GM23338 (cell line): ENCODE results near the gene MKX. TPM values are rescaled to one million over a fixed set of nuclear protein-coding genes. Genes with fewer than 3 reads are reported as not detected.

Experiments used
- ATAC-seq: fragments of 200-7000 bp; cut with Tn5 transposase; 3 replicates; pipeline ENCODE4 v1.9.1; 2020
- DNase-seq: peaks from one replicate; pipeline ENCODE4 v3.0.0-alpha.2; 2015; ENCODE audit warnings: low spot score
- H2AFZ ChIP-seq: fragments of 200-600 bp; sonication (generic); 2 replicates; pipeline ENCODE4 v1.8.0; 2016; ENCODE audit warnings: antibody characterized with exemption, mild to moderate bottlenecking, moderate library complexity
- H3F3A ChIP-seq: fragments of 200-600 bp; sonication (generic); replicated peaks from 2 replicates; pipeline ENCODE4 v1.8.0; 2017; ENCODE audit warnings: antibody characterized with exemption, mixed run types, low read depth
- H3K27ac ChIP-seq: fragments of 200-600 bp; sonication (generic); 2 replicates; pipeline ENCODE4 v1.6.1; 2016; ENCODE audit warnings: low read depth
- H3K27me3 ChIP-seq: fragments of 200-600 bp; sonication (generic); 2 replicates; pipeline ENCODE4 v1.8.0; 2016; ENCODE audit warnings: mild to moderate bottlenecking, mixed run types, moderate library complexity; ENCODE audit not compliant: insufficient read depth
- H3K36me3 ChIP-seq: fragments of 200-600 bp; sonication (generic); 2 replicates; pipeline ENCODE4 v1.8.0; 2016; ENCODE audit warnings: mild to moderate bottlenecking; ENCODE audit not compliant: insufficient read depth
- H3K4me1 ChIP-seq: fragments of 200-600 bp; sonication (generic); 2 replicates; pipeline ENCODE4 v1.8.0; 2016; ENCODE audit warnings: mild to moderate bottlenecking, moderate library complexity; ENCODE audit not compliant: insufficient read depth
- H3K4me2 ChIP-seq: fragments of 200-600 bp; sonication (generic); 2 replicates; pipeline ENCODE4 v1.7.1; 2017; ENCODE audit warnings: mixed run types
- H3K4me3 ChIP-seq: fragments of 200-600 bp; sonication (generic); 2 replicates; pipeline ENCODE4 v1.6.1; 2016; ENCODE audit warnings: mixed run types
- H3K79me2 ChIP-seq: fragments of 200-600 bp; sonication (generic); replicated peaks from 2 replicates; pipeline ENCODE4 v1.8.0; 2017; ENCODE audit warnings: mild to moderate bottlenecking; ENCODE audit not compliant: insufficient read depth
- H3K9me2 ChIP-seq: fragments of 200-600 bp; sonication (generic); 2 replicates; pipeline ENCODE4 v1.8.0; 2017; ENCODE audit not compliant: insufficient read depth
- H4K20me1 ChIP-seq: fragments of 200-600 bp; sonication (generic); replicated peaks from 2 replicates; pipeline ENCODE4 v1.8.0; 2017; ENCODE audit warnings: mild to moderate bottlenecking; ENCODE audit not compliant: insufficient read depth
- H3K27ac Mint-ChIP-seq: 2 replicates; pipeline ENCODE4 v1.8.0; 2020; ENCODE audit warnings: inconsistent platforms, mild to moderate bottlenecking, moderate library complexity, mixed read lengths
- H3K27me3 Mint-ChIP-seq: 3 replicates; pipeline ENCODE4 v1.8.0; 2022; ENCODE audit warnings: low read depth, mild to moderate bottlenecking, moderate library complexity, mixed read lengths, inconsistent platforms; ENCODE audit not compliant: insufficient read depth, poor library complexity
- H3K36me3 Mint-ChIP-seq: 3 replicates; pipeline ENCODE4 v1.8.0; 2021; ENCODE audit warnings: low read depth, mild to moderate bottlenecking, inconsistent platforms, moderate library complexity, mixed read lengths
- H3K4me1 Mint-ChIP-seq: 3 replicates; pipeline ENCODE4 v1.8.0; 2020; ENCODE audit warnings: mild to moderate bottlenecking, inconsistent platforms, mixed read lengths
- H3K4me3 Mint-ChIP-seq: 3 replicates; pipeline ENCODE4 v1.8.0; 2021; ENCODE audit warnings: moderate library complexity, mild to moderate bottlenecking, inconsistent platforms, mixed read lengths
- H3K9me3 Mint-ChIP-seq: 3 replicates; pipeline ENCODE4 v1.8.0; 2020; ENCODE audit warnings: moderate library complexity, mild to moderate bottlenecking, inconsistent platforms, mixed read lengths
- CREB1 ChIP-seq: fragments of 250-450 bp; sonication (Bioruptor Pico); IDR thresholded peaks from 2 replicates; pipeline ENCODE4 v1.5.0; 2020; ENCODE audit warnings: low read depth, mild to moderate bottlenecking, moderate library complexity
- EZH2 ChIP-seq: fragments of 200-600 bp; sonication (generic); IDR thresholded peaks from one replicate; pipeline ENCODE4 v1.8.0; 2017; ENCODE audit warnings: antibody characterized with exemption, mild to moderate bottlenecking, low read depth; ENCODE audit not compliant: unreplicated experiment
- EZH2phosphoT487 ChIP-seq: fragments of 200-600 bp; sonication (generic); IDR thresholded peaks from one replicate; pipeline ENCODE4 v1.8.1; 2018; ENCODE audit warnings: antibody characterized with exemption; ENCODE audit not compliant: unreplicated experiment
- JUNB ChIP-seq: IDR thresholded peaks from one replicate; pipeline ENCODE4 v1.6.1; 2016; ENCODE audit warnings: antibody characterized with exemption; ENCODE audit not compliant: unreplicated experiment
- NANOG ChIP-seq: IDR thresholded peaks from 2 replicates; pipeline ENCODE4 v1.6.1; 2016; ENCODE audit warnings: antibody characterized with exemption, borderline replicate concordance
- POLR2AphosphoS5 ChIP-seq: IDR thresholded peaks from 2 replicates; pipeline ENCODE4 v1.6.1; 2016; ENCODE audit warnings: antibody characterized with exemption, low read depth
- STAT1 ChIP-seq: IDR thresholded peaks from one replicate; pipeline ENCODE4 v1.6.1; 2016; ENCODE audit warnings: antibody characterized with exemption; ENCODE audit not compliant: unreplicated experiment
- ZNF114 ChIP-seq: fragments of 250-450 bp; sonication (Bioruptor Pico); IDR thresholded peaks from 2 replicates; pipeline ENCODE4 v1.5.0; 2020; ENCODE audit warnings: mild to moderate bottlenecking, moderate library complexity
- ZNF331 ChIP-seq: fragments of 250-450 bp; sonication (Bioruptor Pico); IDR thresholded peaks from 2 replicates; pipeline ENCODE4 v1.5.0; 2020; ENCODE audit warnings: low read depth, mild to moderate bottlenecking, moderate library complexity
- polyA plus RNA-seq: library from polyadenylated mRNA; unstranded; fragments of >200 nt; fragmentation: Nextera tagmentation; extraction: Ambion mirVana; gene quantifications from 2 replicates; pipeline ENCODE4 v1.2.1, GENCODE V29; 2016
- total RNA-seq: library from RNA; depleted of rRNA; stranded (reverse); fragments of >200 nt; shearing (Covaris generic); gene quantifications from 2 replicates; pipeline ENCODE4 v1.2.3, GENCODE V29; 2014
- TF ChIP-seq, protein P1 (sequence below): IDR thresholded peaks from one replicate; pipeline ENCODE4 v1.6.1; 2018; ENCODE audit warnings: antibody characterized with exemption; ENCODE audit not compliant: unreplicated experiment
- TF ChIP-seq, protein P2 (sequence below): fragments of 250-450 bp; sonication (Bioruptor Pico); IDR thresholded peaks from 2 replicates; pipeline ENCODE4 v1.5.0; 2020; ENCODE audit warnings: mild to moderate bottlenecking, moderate library complexity
- TF ChIP-seq, protein P3 (sequence below), 2 experiments: fragments of 200-600 bp in 1 of 2; sonication (generic) in 1 of 2; conservative IDR thresholded peaks; 2 replicates each; pipeline versions ENCODE4 v1.5.1 to v1.6.1; 2016 to 2017; ENCODE audit warnings: antibody characterized with exemption in 2 of 2, low read depth in 2 of 2, mild to moderate bottlenecking in 2 of 2, moderate library complexity in 1 of 2
- TF ChIP-seq, protein P4 (sequence below): IDR thresholded peaks from 2 replicates; pipeline ENCODE4 v1.6.1; 2016; ENCODE audit warnings: antibody characterized with exemption

The MKX gene
- total and polyA plus RNA-seq, 2 experiments from 2014 or later, result 0.66 to 0.97 TPM

DNA sequence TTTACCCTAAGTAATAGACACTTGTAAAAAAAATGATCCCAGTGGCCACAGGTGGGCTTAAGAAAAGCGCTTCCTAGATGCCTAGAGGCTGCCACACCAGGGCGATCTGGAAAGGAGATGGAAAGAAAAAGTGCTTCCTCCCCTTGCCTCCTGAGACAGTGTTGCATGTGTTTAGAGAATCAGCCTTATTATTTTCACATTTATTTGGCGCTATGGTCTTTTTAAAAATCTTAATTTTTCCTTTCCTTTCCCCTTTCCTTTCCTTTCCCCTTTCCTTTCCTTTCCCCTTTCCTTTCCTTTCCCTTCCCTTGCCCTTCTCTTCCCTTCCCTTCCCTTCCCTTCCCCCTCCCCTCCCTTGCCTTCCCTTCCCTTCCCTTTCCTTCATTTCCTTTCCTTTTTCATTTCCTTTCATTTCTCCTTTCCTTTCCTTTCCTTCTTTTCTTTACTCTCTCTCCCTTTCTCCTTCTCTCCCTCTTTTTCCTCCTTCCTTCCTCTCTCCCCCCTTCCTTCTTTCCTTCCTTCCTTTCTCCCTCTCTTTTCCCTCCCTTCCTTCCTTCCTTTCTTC, 7.1 kb upstream of the MKX start:
- no peaks in the 10 kb centered on the region for H3K9me2 ChIP-seq
- ATAC-seq (no peak), DNase-seq (no peak)
- TF ChIP-seq CREB1 (CRISPR knock-in tag) (no peak), NANOG (no peak), JUNB (no peak), ZNF114 (no peak), EZH2phosphoT487 (no peak), ZNF331 (CRISPR knock-in tag) (no peak), STAT1 (no peak), EZH2 (no peak), POLR2AphosphoS5 (no peak)
- TF ChIP-seq, protein P1, sequence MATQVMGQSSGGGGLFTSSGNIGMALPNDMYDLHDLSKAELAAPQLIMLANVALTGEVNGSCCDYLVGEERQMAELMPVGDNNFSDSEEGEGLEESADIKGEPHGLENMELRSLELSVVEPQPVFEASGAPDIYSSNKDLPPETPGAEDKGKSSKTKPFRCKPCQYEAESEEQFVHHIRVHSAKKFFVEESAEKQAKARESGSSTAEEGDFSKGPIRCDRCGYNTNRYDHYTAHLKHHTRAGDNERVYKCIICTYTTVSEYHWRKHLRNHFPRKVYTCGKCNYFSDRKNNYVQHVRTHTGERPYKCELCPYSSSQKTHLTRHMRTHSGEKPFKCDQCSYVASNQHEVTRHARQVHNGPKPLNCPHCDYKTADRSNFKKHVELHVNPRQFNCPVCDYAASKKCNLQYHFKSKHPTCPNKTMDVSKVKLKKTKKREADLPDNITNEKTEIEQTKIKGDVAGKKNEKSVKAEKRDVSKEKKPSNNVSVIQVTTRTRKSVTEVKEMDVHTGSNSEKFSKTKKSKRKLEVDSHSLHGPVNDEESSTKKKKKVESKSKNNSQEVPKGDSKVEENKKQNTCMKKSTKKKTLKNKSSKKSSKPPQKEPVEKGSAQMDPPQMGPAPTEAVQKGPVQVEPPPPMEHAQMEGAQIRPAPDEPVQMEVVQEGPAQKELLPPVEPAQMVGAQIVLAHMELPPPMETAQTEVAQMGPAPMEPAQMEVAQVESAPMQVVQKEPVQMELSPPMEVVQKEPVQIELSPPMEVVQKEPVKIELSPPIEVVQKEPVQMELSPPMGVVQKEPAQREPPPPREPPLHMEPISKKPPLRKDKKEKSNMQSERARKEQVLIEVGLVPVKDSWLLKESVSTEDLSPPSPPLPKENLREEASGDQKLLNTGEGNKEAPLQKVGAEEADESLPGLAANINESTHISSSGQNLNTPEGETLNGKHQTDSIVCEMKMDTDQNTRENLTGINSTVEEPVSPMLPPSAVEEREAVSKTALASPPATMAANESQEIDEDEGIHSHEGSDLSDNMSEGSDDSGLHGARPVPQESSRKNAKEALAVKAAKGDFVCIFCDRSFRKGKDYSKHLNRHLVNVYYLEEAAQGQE, result no peak
- TF ChIP-seq, protein P2, sequence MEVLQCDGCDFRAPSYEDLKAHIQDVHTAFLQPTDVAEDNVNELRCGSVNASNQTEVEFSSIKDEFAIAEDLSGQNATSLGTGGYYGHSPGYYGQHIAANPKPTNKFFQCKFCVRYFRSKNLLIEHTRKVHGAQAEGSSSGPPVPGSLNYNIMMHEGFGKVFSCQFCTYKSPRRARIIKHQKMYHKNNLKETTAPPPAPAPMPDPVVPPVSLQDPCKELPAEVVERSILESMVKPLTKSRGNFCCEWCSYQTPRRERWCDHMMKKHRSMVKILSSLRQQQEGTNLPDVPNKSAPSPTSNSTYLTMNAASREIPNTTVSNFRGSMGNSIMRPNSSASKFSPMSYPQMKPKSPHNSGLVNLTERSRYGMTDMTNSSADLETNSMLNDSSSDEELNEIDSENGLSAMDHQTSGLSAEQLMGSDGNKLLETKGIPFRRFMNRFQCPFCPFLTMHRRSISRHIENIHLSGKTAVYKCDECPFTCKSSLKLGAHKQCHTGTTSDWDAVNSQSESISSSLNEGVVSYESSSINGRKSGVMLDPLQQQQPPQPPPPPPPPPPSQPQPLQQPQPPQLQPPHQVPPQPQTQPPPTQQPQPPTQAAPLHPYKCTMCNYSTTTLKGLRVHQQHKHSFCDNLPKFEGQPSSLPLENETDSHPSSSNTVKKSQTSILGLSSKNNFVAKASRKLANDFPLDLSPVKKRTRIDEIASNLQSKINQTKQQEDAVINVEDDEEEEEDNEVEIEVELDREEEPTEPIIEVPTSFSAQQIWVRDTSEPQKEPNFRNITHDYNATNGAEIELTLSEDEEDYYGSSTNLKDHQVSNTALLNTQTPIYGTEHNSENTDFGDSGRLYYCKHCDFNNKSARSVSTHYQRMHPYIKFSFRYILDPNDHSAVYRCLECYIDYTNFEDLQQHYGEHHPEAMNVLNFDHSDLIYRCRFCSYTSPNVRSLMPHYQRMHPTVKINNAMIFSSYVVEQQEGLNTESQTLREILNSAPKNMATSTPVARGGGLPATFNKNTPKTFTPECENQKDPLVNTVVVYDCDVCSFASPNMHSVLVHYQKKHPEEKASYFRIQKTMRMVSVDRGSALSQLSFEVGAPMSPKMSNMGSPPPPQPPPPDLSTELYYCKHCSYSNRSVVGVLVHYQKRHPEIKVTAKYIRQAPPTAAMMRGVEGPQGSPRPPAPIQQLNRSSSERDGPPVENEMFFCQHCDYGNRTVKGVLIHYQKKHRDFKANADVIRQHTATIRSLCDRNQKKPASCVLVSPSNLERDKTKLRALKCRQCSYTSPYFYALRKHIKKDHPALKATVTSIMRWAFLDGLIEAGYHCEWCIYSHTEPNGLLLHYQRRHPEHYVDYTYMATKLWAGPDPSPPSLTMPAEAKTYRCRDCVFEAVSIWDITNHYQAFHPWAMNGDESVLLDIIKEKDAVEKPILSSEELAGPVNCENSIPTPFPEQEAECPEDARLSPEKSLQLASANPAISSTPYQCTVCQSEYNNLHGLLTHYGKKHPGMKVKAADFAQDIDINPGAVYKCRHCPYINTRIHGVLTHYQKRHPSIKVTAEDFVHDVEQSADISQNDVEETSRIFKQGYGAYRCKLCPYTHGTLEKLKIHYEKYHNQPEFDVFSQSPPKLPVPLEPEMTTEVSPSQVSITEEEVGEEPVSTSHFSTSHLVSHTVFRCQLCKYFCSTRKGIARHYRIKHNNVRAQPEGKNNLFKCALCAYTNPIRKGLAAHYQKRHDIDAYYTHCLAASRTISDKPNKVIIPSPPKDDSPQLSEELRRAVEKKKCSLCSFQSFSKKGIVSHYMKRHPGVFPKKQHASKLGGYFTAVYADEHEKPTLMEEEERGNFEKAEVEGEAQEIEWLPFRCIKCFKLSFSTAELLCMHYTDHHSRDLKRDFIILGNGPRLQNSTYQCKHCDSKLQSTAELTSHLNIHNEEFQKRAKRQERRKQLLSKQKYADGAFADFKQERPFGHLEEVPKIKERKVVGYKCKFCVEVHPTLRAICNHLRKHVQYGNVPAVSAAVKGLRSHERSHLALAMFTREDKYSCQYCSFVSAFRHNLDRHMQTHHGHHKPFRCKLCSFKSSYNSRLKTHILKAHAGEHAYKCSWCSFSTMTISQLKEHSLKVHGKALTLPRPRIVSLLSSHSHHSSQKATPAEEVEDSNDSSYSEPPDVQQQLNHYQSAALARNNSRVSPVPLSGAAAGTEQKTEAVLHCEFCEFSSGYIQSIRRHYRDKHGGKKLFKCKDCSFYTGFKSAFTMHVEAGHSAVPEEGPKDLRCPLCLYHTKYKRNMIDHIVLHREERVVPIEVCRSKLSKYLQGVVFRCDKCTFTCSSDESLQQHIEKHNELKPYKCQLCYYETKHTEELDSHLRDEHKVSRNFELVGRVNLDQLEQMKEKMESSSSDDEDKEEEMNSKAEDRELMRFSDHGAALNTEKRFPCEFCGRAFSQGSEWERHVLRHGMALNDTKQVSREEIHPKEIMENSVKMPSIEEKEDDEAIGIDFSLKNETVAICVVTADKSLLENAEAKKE (CRISPR knock-in tag), result no peak
- TF ChIP-seq, protein P3, sequence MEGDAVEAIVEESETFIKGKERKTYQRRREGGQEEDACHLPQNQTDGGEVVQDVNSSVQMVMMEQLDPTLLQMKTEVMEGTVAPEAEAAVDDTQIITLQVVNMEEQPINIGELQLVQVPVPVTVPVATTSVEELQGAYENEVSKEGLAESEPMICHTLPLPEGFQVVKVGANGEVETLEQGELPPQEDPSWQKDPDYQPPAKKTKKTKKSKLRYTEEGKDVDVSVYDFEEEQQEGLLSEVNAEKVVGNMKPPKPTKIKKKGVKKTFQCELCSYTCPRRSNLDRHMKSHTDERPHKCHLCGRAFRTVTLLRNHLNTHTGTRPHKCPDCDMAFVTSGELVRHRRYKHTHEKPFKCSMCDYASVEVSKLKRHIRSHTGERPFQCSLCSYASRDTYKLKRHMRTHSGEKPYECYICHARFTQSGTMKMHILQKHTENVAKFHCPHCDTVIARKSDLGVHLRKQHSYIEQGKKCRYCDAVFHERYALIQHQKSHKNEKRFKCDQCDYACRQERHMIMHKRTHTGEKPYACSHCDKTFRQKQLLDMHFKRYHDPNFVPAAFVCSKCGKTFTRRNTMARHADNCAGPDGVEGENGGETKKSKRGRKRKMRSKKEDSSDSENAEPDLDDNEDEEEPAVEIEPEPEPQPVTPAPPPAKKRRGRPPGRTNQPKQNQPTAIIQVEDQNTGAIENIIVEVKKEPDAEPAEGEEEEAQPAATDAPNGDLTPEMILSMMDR (conservative IDR thresholded peaks at IDR 0.05; ENCODE audit: low read depth in 2 of 2), result no peak
- TF ChIP-seq, protein P4, sequence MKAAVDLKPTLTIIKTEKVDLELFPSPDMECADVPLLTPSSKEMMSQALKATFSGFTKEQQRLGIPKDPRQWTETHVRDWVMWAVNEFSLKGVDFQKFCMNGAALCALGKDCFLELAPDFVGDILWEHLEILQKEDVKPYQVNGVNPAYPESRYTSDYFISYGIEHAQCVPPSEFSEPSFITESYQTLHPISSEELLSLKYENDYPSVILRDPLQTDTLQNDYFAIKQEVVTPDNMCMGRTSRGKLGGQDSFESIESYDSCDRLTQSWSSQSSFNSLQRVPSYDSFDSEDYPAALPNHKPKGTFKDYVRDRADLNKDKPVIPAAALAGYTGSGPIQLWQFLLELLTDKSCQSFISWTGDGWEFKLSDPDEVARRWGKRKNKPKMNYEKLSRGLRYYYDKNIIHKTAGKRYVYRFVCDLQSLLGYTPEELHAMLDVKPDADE, result no peak
- H3K27me3 ChIP-seq, result peaks cover 31% of the 10 kb centered on the region
- no peaks in the 10 kb centered on the region; the same call in 2 of the 3 replicates for H3K4me1 Mint-ChIP-seq
- peaks cover 13% of the 10 kb centered on the region for H3K27me3 Mint-ChIP-seq
- H4K20me1 ChIP-seq, result no peaks in the 10 kb centered on the region
- no peaks in the 10 kb centered on the region for H3K36me3 ChIP-seq
- H2AFZ ChIP-seq, result no peak overlapping the region
- no peaks in the 10 kb centered on the region for H3F3A ChIP-seq
- no peak overlapping the region for H3K27ac Mint-ChIP-seq
- no peak overlapping the region for H3K4me3 ChIP-seq
- no peaks in the 10 kb centered on the region for H3K79me2 ChIP-seq
- no peaks in the 10 kb centered on the region for H3K36me3 Mint-ChIP-seq
- H3K27ac ChIP-seq, result no peak overlapping the region
- no peak overlapping the region for H3K4me3 Mint-ChIP-seq
- no peak overlapping the region for H3K4me2 ChIP-seq
- peaks cover 6% of the 10 kb centered on the region; the same call in 1 of the 2 replicates for H3K4me1 ChIP-seq
- H3K9me3 Mint-ChIP-seq, result no peaks in the 10 kb centered on the region
